C4-2B (cell line): ENCODE measurements around the gene RNF213.

Experiments
- ZFX ChIP-seq: fragments of 450-650 bp; IDR thresholded peaks from 2 replicates; pipeline ENCODE4 v1.6.1; 2017
- TF ChIP-seq, protein P1 (sequence below): fragments of 450-650 bp; conservative IDR thresholded peaks from 2 replicates; pipeline ENCODE4 v1.5.1; 2017; ENCODE audit warnings: mild to moderate bottlenecking

GRCh38 chr17:80365983-80366382, 105.3 kb downstream of the RNF213 start:
- TF ChIP-seq, protein P1, sequence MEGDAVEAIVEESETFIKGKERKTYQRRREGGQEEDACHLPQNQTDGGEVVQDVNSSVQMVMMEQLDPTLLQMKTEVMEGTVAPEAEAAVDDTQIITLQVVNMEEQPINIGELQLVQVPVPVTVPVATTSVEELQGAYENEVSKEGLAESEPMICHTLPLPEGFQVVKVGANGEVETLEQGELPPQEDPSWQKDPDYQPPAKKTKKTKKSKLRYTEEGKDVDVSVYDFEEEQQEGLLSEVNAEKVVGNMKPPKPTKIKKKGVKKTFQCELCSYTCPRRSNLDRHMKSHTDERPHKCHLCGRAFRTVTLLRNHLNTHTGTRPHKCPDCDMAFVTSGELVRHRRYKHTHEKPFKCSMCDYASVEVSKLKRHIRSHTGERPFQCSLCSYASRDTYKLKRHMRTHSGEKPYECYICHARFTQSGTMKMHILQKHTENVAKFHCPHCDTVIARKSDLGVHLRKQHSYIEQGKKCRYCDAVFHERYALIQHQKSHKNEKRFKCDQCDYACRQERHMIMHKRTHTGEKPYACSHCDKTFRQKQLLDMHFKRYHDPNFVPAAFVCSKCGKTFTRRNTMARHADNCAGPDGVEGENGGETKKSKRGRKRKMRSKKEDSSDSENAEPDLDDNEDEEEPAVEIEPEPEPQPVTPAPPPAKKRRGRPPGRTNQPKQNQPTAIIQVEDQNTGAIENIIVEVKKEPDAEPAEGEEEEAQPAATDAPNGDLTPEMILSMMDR, result no peak
- no peak for TF ChIP-seq ZFX
